K562 (cell line): ENCODE data around the gene LRRC4. TPM values are rescaled to one million over a fixed set of nuclear protein-coding genes. Genes with fewer than 3 reads are reported as not detected.

Experiments used
- ATF6 ChIP-seq: sonication (generic); formaldehyde crosslinking; IDR thresholded peaks from 2 replicates; pipeline ENCODE4 v1.4.0; 2020; ENCODE audit warnings: mild to moderate bottlenecking, missing genetic modification reagents
- CBFA2T2 ChIP-seq: fragments of 450-650 bp; conservative IDR thresholded peaks from 2 replicates; pipeline ENCODE4 v1.6.1; 2017; ENCODE audit warnings: mild to moderate bottlenecking
- CCNT2 ChIP-seq: IDR thresholded peaks from 2 replicates; pipeline ENCODE4 v1.6.1; 2011; ENCODE audit warnings: borderline replicate concordance, low read depth, mild to moderate bottlenecking, moderate library complexity, mixed read lengths, low read length; ENCODE audit not compliant: insufficient read length; ENCODE audit errors: extremely low read depth
- CSDE1 ChIP-seq, 2 experiments: fragments of 450-650 bp; IDR thresholded peaks; 2 replicates each; pipeline ENCODE4 v1.6.1; 2016; ENCODE audit warnings: mild to moderate bottlenecking in 1 of 2
- NFIC ChIP-seq: fragments of 450-650 bp; IDR thresholded peaks from 2 replicates; pipeline ENCODE4 v1.6.1; 2017; ENCODE audit warnings: mild to moderate bottlenecking, inconsistent platforms
- SRSF9 ChIP-seq: fragments of 200-400 bp; formaldehyde crosslinking; IDR thresholded peaks from 2 replicates; pipeline ENCODE4 v1.6.1; 2017; ENCODE audit warnings: low read depth, low read length, borderline replicate concordance
- ZBTB40 ChIP-seq, 2 experiments: fragments of 450-650 bp in 1 of 2; sonication (generic) in 1 of 2; formaldehyde crosslinking in 1 of 2; IDR thresholded peaks; 2 replicates each; pipeline versions ENCODE4 v1.7.1 to v1.9.0; 2016 to 2022; ENCODE audit warnings: inconsistent platforms in 1 of 2, mild to moderate bottlenecking in 1 of 2, missing genetic modification reagents in 1 of 2
- ZNF511 ChIP-seq: sonication (generic); formaldehyde crosslinking; IDR thresholded peaks from 2 replicates; pipeline ENCODE4 v1.8.0; 2022; ENCODE audit warnings: mild to moderate bottlenecking, missing genetic modification reagents
- ZNF518B ChIP-seq: fragments of 250-450 bp; sonication (Bioruptor Pico); IDR thresholded peaks from 2 replicates; pipeline ENCODE4 v1.5.0; 2021; ENCODE audit warnings: mild to moderate bottlenecking, moderate library complexity
- ZNF766 ChIP-seq: fragments of 200-800 bp; sonication (Bioruptor generic); conservative IDR thresholded peaks from 2 replicates; pipeline ENCODE4 v1.6.1; 2016; ENCODE audit warnings: missing genetic modification characterization, missing compliant biosample characterization
- polyA plus RNA-seq, 8 experiments: library from polyadenylated mRNA; depleted of rRNA in 4 of 8; stranded (reverse) in 5 of 8; unstranded in 3 of 8; fragments of >200 nt; fragmentation: Nextera tagmentation in 2 of 8; fragmentation: Illumina TruSeq in 1 of 8; extraction: Ambion mirVana in 2 of 8; extraction: Trizol in 1 of 8; gene quantifications; 2 replicates each; pipeline versions ENCODE4 v1.2.1 to v1.2.3, GENCODE V29; 2011 to 2014; ENCODE audit warnings: inconsistent platforms in 1 of 8, missing spikeins in 1 of 8
- total RNA-seq, 7 experiments: library from RNA; depleted of rRNA in 6 of 7; stranded (reverse); fragments of >200 nt in 6 of 7; fragmentation: Illumina TruSeq in 2 of 7; extraction: Trizol in 2 of 7; gene quantifications; 2 replicates each; pipeline versions ENCODE4 v1.2.1 to v1.2.3, GENCODE V29; 2011 to 2021; ENCODE audit warnings: low replicate concordance in 1 of 7

Gene LRRC4
- total and polyA plus RNA-seq, 9 of the 15 experiments (the other 6 are each of a cell fraction or from before 2014, with no cell fraction given) = 0.04 to 0.11 TPM; not detected in 7

- TF ChIP-seq ATF6 (CRISPR knock-in tag) = no peak
- TF ChIP-seq SRSF9 = no peak
- no peak for TF ChIP-seq ZBTB40 (IDR thresholded peaks at IDR 0.05)
- TF ChIP-seq ZBTB40 (CRISPR knock-in tag; IDR thresholded peaks at IDR 0.05) = no peak
- TF ChIP-seq ZNF511 = no peak
- no peak for TF ChIP-seq NFIC
- no peak for TF ChIP-seq CSDE1 (IDR thresholded peaks at IDR 0.05)
- TF ChIP-seq CCNT2 = peak; percentile 15
- TF ChIP-seq ZNF518B (CRISPR knock-in tag) = no peak
- TF ChIP-seq CBFA2T2 = peak; percentile 17; the same call in 1 of the 2 replicates
- no peak for TF ChIP-seq ZNF766 (CRISPR knock-in tag)
Observed at GRCh38 chr7:127997226-127997922, 33.9 kb downstream of the LRRC4 start (continued).
